ENCODE results near the gene KIF20A.
A peak's percentile ranks its signal among the peaks of the same experiment; 100 is the strongest.
"Not testable (repeated sequence)": the region's sequence is repeated elsewhere in the genome, so short reads cannot be mapped to it uniquely, and the experiment has no call there.

The KIF20A gene

DNA sequence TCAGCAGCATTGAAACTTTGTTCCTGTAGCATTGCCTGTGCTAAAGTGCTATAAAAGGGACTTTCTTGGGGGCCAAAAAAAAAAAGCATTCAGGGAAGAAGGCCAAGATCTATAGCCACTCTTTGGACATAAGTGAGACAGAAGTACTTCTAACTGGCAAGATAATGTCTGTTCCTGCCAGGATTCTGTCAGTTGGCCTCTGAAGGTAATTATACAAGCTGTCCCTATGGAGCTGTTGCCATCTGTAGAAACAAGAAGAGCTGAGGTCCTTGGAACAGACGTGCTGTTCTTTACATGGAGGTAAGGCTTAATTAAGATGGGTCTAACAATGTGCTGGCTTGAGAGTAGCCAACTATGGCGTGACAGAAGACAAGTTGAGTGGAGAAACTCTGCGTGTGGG, 9.7 kb downstream of the KIF20A start:
- FAIRE-seq, result no peak

- FAIRE-seq, result no peak
Observed at GRCh38 chr5:138192826-138193225, 13.9 kb downstream of the KIF20A start.

GRCh38 chr5:138193859-138194258, 14.9 kb downstream of the KIF20A start:
- FAIRE-seq, result not testable (repeated sequence)

DNA sequence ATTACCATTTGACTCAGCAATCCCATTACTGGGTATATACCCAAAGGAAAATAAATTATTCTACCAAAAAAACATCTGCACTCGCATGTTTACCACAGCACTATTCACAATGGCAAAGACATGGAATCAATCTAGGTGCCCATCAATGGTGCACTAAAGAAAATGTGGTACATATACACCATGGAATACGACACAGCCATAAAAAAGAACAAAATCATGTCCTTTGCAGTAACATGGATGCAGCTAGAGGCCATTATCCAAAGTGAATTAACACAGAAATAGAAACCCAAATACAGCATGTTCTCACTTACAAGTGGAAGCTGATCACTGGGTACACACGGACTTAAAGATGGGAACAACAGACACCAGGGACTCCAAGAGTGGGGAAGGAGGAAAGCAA, 32.1 kb downstream of the KIF20A start:
- no peak for FAIRE-seq

DNA sequence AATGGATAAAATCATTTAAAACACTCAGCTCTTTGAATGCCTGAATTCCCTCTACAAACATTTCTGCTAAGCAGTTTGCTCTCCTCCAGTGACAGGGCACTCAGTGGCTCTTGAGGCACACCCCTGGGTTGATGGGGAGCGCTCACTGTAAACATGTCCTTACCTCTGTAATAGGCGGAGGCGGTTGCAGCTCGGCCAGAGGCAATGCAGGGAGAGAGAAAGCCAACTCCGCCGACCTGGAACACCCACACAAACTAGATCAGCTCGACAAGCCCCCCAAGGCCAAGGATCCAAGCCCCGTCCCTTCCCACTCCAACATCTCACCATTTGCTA, 33.9 kb downstream of the KIF20A start:
- FAIRE-seq, result no peak

DNA sequence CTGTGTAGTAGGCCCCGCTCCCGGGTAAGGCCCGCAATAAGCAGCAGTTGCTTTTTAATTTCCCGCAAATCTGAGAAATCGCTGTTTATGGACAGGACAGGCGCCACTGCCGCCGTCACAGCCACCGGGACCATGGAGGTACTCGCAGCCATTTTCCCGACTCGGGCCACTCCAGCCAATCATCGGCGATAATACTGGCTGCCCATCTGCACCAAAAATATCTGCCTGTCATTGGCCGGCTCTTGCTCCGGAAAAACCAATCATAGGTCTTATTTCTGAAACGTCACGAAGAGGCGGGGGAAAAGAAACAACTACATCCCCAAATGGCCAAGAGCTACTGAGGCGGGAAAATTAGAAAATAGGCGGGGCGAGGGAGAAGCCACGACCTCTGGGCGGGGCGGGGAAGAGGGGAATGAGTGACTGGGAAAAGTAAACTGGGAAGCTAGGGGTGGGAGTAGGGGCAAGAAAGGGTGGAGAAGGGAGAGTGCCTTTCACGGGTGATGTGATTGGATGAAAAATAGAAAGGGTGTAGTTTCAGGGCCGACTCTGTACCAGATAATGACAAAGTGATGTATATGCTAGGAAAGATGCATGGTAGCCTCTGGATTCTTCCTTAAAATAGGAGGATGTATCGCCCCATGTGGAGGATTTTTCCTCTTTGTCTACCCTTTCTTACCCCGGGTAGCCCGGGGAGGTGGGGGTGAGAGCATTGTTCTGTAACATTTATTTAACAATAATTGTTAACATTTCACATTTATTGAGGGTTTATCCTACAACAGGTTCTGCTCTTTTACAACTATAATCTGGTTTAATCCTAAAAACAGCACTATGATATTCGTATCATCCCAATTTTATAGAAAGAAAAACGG, 34.5 kb downstream of the KIF20A start, which contains the start of gene CDC23:
Gene CDC23 (minus strand): TSS at position 163 of the 869 bp plus-strand sequence. CDS start 11 bp downstream, at position 152.
- FAIRE-seq, result peak; percentile 99

DNA sequence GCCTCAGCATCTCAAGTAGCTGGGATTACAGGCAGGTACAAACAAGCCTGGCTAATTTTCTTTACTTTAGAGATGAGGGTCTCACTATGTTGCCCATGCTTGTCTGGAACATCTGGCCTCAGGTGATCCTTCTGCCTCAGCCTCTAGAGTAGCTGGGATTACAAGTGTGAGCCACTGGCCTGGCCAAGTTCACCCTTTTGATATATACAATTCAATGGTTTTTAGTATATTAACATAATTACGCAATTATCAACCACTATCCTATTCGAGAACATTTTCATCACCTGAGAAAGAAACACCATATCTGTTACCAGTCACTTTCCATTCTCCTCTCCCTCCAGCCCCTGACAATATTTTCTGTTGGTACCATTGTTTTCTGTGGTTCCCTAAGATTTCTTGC, 37.9 kb downstream of the KIF20A start:
- FAIRE-seq, result no peak

- FAIRE-seq, result no peak
Observed at GRCh38 chr5:138223532-138223931, 44.6 kb downstream of the KIF20A start.

DNA sequence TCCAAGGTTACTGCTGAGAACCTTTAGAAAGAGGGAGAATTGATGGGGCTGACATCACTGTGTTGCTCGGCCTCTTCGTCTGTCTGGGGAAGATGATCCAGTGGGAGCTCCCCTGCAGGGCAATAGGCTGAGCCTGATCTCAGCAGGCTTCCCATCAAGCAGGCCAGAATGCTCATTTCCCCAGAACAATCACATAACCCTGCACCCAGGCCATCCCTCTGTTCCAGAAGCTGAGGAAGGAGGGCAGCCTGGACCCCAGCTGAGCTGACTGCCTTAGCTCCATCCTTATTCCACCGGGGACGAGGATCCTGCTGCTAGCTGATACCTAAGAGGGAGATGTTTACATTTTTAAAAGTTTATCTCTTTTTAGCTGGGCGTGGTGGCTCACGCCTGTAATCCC, 45.8 kb downstream of the KIF20A start:
- no peak for FAIRE-seq

GRCh38 chr5:138226910-138227309, 48.0 kb downstream of the KIF20A start:
- FAIRE-seq, result no peak

DNA sequence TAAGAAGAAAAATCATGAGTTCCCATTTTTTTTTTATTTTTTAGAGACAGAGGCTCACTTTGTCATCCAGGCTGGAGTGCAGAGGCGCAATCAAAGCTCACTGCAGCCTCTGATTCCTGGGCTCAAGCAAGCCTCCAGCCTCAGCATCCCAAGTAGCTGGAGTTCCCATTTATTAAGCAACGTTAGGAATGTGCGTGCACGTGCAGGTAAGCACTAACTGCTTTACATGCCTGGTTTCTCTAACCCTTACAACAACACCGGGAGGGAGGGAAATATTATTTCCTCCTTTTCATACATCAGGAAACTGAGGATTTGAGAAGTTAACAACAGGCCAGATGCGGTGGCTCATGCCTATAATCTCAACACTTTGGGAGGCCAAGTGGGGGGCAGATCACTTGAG, 50.5 kb downstream of the KIF20A start:
- no peak for FAIRE-seq

- FAIRE-seq, result no peak
Observed at GRCh38 chr5:138230261-138230660, 51.3 kb downstream of the KIF20A start.

DNA sequence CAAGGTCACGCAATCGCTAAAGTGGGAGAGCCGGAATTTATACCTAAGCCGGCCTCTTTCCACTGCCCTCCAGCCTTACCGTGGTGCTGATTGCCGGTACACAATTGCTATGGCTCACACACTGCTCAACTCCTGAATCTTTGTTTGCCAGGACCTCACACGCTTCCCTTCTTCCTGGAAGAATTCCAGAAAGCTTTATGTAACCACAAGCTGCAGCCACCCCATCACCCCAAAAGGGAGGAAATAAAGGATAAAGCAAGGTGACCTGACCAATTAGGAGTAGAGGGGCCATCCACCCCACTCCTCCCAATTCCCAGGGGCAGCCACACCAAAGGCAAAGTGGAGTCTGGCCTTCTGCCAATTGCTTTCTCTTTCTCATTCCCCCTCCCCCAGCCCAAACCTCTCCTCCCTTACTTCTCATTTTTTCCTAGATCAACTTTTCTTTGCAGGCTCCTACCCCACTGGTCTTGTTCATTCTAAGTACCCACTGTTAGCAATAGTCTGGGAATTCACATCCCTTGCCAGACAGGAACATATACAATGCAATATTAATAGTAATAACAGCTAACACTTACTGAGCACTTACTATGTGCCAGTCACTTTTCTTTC, 52.2 kb downstream of the KIF20A start:
- FAIRE-seq, result no peak

GRCh38 chr5:138233280-138233679, 54.4 kb downstream of the KIF20A start:
- FAIRE-seq, result no peak

DNA sequence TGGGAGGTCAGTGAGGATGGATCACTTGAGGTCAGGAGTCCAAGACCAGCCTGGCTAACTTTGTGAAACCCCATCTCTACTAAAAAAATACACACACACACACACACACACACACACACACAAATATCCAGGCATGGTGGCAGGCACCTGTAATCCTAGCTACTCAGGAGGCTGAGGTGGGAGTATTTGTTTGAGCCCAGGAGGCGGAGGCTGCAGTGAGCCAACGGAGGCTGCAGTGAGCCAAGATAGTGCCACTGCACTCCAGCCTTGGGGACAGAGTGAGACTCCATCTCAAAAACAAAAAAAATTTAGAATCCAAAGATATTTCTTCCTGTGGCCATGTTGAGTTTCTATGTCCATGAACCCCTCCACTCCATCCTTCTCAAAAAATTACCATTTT, 55.7 kb downstream of the KIF20A start:
- FAIRE-seq, result no peak

All from TTC549 (cell line).